ENCODE data around the gene BRI3BP. TPM values are rescaled to one million over a fixed set of nuclear protein-coding genes. Genes with fewer than 3 reads are reported as not detected.
"Not testable (repeated sequence)": the region's sequence is repeated elsewhere in the genome, so short reads cannot be mapped to it uniquely, and the experiment has no call there.

Gene BRI3BP
- total RNA-seq, 3 donors from 2014 or later = 4.3 to 6.7 (median 5.0) TPM

DNA sequence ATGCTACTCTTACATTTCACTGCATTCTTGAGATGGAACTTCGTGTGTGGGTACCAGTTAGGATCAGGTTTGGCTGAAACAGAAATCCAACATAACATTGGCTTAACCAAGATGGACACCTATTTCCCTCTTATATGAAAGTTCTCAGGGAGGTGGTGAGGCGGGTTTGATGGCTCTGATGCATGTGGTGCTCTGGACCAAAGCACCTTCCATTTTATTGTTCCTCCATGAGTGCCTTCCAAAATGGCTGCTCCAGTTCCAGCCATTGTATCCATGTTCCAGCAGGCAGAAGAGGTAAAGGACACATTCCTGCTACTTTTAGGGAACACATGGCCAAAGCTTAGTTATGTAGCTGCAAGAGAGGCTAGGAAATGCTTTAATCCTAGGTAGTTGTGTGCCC, 29.6 kb downstream of the BRI3BP start:
- no peak for TF ChIP-seq POLR2A (IDR thresholded peaks at IDR 0.05)
- TF ChIP-seq, protein P1, sequence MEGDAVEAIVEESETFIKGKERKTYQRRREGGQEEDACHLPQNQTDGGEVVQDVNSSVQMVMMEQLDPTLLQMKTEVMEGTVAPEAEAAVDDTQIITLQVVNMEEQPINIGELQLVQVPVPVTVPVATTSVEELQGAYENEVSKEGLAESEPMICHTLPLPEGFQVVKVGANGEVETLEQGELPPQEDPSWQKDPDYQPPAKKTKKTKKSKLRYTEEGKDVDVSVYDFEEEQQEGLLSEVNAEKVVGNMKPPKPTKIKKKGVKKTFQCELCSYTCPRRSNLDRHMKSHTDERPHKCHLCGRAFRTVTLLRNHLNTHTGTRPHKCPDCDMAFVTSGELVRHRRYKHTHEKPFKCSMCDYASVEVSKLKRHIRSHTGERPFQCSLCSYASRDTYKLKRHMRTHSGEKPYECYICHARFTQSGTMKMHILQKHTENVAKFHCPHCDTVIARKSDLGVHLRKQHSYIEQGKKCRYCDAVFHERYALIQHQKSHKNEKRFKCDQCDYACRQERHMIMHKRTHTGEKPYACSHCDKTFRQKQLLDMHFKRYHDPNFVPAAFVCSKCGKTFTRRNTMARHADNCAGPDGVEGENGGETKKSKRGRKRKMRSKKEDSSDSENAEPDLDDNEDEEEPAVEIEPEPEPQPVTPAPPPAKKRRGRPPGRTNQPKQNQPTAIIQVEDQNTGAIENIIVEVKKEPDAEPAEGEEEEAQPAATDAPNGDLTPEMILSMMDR (IDR thresholded peaks at IDR 0.05) = no peak
- TF ChIP-seq POLR2AphosphoS5 (IDR thresholded peaks at IDR 0.05) = no peak
- H3K4me3 ChIP-seq = no peak overlapping the region
- no peak for DNase-seq (ENCODE audit: low spot score in 2 of 2)
- intact Hi-C loops (cut with DNase I; ENCODE audit: low total_unique reads) = no loop called here
- H3K27ac ChIP-seq = no peak overlapping the region
- H3K9me3 ChIP-seq = peaks cover 0 to 4% of the 10 kb centered on the region in 2 donors
- H3K27me3 ChIP-seq = no peaks in the 10 kb centered on the region
- H3K36me3 ChIP-seq = no peaks in the 10 kb centered on the region
- no peaks in the 10 kb centered on the region for H3K4me1 ChIP-seq

DNA sequence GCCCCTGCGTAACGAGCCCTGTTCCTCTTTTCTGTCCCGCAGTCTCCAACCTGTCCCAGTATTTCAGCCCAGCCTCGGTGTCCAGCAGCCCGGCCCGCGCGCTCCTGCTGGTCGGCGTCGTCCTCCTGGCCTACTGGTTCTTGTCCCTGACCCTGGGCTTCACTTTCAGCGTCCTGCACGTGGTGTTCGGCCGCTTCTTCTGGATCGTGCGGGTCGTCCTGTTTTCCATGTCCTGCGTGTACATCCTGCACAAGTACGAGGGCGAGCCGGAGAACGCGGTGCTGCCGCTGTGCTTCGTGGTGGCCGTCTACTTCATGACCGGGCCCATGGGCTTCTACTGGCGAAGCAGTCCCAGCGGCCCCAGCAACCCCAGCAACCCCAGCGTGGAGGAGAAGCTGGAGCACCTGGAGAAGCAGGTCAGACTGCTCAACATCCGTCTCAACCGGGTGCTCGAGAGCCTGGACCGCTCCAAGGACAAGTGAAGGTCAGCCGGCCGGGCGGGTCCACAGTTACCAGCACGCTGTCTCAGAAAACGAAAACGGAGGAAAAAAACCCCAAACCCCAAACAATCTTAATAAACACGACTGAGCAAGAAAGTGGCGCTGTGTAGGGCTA, 31.6 kb downstream of the BRI3BP start:
- peaks cover 0 to 4% of the 10 kb centered on the region in 2 donors for H3K9me3 ChIP-seq
- H3K4me1 ChIP-seq = no peaks in the 10 kb centered on the region
- no peak for DNase-seq (ENCODE audit: low spot score in 2 of 2)
- H3K4me3 ChIP-seq = no peak overlapping the region
- no peaks in the 10 kb centered on the region for H3K36me3 ChIP-seq
- no peaks in the 10 kb centered on the region for H3K27me3 ChIP-seq
- intact Hi-C loops (cut with DNase I; ENCODE audit: low total_unique reads) = no loop called here
- H3K27ac ChIP-seq = no peak overlapping the region
- TF ChIP-seq POLR2A (IDR thresholded peaks at IDR 0.05) (no peak), POLR2AphosphoS5 (IDR thresholded peaks at IDR 0.05) (no peak)
- TF ChIP-seq, protein P1 (IDR thresholded peaks at IDR 0.05) = no peak

DNA sequence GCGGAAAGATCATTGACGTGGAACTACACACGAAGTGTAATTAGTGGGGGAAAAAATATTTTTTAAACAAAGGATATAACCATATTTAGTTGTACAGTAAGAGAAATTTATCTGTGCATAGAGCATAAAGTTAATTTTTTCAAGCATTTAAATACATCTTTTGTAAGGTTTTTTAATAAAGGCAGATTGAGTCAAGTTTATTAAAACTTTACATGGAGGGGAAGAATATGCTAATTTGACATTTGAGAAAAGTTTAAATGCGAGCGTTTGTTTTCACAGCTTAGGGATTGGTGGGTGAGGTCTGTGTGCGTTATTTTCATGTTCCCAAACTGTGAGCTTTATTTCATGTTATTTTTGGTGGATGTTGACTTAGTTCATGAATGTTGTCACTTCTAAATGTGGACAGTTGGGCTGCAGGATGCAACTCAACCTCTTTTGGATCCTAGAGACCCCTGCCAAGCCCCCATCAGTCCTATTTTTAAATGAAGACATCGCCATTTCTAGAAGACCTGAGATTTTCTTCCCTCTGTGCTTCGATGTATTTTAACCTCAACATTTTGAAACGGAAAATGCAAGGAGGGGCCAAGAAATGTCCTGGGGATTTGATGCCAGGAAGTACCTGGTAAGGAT, 32.3 kb downstream of the BRI3BP start:
- Histone ChIP-seq H3K4me3 (no peak overlapping the region), H3K9me3 (peaks cover 0 to 4% of the 10 kb centered on the region in 2 donors), H3K4me1 (no peaks in the 10 kb centered on the region), H3K27me3 (no peaks in the 10 kb centered on the region), H3K27ac (no peak overlapping the region), H3K36me3 (no peaks in the 10 kb centered on the region)
- DNase-seq (ENCODE audit: low spot score in 2 of 2) = no peak
- TF ChIP-seq POLR2A (IDR thresholded peaks at IDR 0.05) (no peak), POLR2AphosphoS5 (IDR thresholded peaks at IDR 0.05) (no peak)
- TF ChIP-seq, protein P1 (IDR thresholded peaks at IDR 0.05) = no peak
- intact Hi-C loops (cut with DNase I; ENCODE audit: low total_unique reads) = no loop called here

DNA sequence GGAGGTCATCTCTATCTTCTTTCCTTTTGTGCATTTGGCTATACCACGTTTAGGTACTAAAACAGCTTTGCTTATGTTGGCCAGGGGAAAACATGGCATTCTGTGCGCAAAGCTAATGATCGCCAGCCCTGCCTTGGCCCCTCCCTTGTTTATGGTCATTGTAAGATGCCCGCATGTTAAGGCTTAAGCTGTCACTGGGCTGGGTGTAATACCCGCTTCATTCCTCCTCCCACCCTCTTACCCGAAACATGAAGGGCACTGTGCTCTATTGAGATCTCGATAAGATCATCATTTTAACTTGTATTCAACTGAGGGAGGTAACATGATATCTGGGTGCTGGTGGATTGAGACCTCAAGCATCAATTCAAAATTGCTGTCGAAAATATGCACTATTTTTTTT, 34.7 kb downstream of the BRI3BP start:
- peaks cover 0 to 3% of the 10 kb centered on the region in 2 donors for H3K9me3 ChIP-seq
- H3K4me1 ChIP-seq = no peaks in the 10 kb centered on the region
- no peaks in the 10 kb centered on the region for H3K27me3 ChIP-seq
- H3K36me3 ChIP-seq = no peaks in the 10 kb centered on the region
- H3K4me3 ChIP-seq = no peak overlapping the region
- TF ChIP-seq, protein P1 (IDR thresholded peaks at IDR 0.05) = no peak
- no peak for TF ChIP-seq POLR2A (IDR thresholded peaks at IDR 0.05)
- TF ChIP-seq POLR2AphosphoS5 (IDR thresholded peaks at IDR 0.05) = no peak
- no peak for DNase-seq (ENCODE audit: low spot score in 2 of 2)
- intact Hi-C loops (cut with DNase I; ENCODE audit: low total_unique reads) = no loop called here
- no peak overlapping the region for H3K27ac ChIP-seq

DNA sequence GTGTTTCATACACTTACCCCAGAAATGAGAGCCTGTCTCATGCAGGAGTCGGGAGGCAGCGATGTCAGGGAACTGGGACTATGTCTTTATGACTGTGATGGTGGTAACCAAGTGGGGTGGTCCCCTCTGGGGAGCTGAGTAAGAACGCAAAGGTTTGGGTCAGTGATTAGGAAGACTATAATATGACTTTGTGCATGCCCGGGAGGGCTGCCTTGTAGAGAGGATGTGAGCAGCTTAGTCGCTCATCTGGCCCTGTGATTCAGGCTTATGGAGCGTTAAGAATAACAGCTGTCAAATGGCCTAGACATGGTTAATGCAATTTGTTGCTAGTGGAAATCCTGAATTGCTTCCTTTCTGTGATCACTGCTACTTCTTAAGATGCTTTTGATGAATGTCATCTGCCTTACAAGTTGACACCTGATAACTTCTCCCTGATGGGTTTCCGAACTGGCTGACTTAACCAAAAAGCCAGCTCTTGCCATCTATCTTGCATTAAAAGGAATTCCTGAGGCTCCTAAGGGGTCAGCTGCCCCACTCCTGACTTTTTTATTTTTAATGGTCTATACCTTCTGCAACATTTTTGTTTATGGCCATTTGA, 36.4 kb downstream of the BRI3BP start:
- Histone ChIP-seq H3K9me3 (no peaks in the 10 kb centered on the region), H3K27ac (no peak overlapping the region), H3K27me3 (no peaks in the 10 kb centered on the region), H3K4me1 (no peaks in the 10 kb centered on the region), H3K36me3 (no peaks in the 10 kb centered on the region), H3K4me3 (no peak overlapping the region)
- DNase-seq (ENCODE audit: low spot score in 2 of 2) = no peak
- no peak for TF ChIP-seq POLR2AphosphoS5 (IDR thresholded peaks at IDR 0.05)
- intact Hi-C loops (cut with DNase I; ENCODE audit: low total_unique reads) = no loop called here

DNA sequence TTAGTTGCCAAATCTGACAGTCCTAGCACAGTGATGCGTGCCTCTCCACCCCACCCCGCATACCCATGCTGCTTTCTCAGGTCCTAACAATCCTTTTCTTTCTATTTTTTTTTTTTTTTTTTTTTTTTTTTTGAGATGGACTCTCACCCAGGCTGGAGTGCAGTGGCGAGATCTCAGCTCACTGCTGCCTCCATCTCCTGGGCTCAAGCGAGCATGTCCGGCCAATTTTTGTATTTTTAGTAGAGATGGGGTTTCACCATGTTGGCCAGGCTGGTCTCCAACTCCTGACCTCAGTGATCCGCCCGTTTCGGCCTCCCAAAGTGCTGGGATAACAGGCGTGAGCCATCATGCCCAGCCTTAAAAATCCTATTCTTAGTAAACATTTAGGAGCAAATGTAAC, 38.0 kb downstream of the BRI3BP start:
- H3K36me3 ChIP-seq; DNase-seq (ENCODE audit: low spot score in 2 of 2); H3K4me3 ChIP-seq; H3K27me3 ChIP-seq; H3K9me3 ChIP-seq; intact Hi-C loops (cut with DNase I; ENCODE audit: low total_unique reads); H3K4me1 ChIP-seq; H3K27ac ChIP-seq: not testable (repeated sequence)
